GM12873 (cell line): ENCODE data around the gene ZKSCAN5.

Experiments
- TF ChIP-seq, protein P1 (sequence below): IDR thresholded peaks from 2 replicates; pipeline ENCODE4 v1.5.1; 2012; ENCODE audit warnings: low read depth, mild to moderate bottlenecking, moderate library complexity, low read length, control low read depth; ENCODE audit not compliant: insufficient read depth; ENCODE audit errors: missing control alignments

The ZKSCAN5 gene

DNA sequence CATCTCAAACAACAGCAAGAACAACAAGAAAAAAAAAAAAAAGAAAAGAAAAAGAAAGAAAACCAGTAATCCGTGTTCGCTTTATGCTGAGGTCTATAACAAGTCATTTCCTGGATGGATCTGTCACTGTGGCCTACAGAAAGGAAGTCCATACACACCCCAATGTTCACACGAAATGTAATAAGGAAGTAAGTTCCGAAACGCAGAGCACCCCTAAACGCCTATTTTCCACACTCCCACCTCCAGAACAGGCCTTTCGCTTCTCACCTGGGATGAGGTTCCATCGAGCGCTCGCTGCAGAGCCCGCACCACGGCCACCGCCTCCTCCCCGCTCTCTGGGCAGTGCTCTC, 5.1 kb upstream of the ZKSCAN5 start:
- TF ChIP-seq, protein P1, sequence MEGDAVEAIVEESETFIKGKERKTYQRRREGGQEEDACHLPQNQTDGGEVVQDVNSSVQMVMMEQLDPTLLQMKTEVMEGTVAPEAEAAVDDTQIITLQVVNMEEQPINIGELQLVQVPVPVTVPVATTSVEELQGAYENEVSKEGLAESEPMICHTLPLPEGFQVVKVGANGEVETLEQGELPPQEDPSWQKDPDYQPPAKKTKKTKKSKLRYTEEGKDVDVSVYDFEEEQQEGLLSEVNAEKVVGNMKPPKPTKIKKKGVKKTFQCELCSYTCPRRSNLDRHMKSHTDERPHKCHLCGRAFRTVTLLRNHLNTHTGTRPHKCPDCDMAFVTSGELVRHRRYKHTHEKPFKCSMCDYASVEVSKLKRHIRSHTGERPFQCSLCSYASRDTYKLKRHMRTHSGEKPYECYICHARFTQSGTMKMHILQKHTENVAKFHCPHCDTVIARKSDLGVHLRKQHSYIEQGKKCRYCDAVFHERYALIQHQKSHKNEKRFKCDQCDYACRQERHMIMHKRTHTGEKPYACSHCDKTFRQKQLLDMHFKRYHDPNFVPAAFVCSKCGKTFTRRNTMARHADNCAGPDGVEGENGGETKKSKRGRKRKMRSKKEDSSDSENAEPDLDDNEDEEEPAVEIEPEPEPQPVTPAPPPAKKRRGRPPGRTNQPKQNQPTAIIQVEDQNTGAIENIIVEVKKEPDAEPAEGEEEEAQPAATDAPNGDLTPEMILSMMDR: no peak

DNA sequence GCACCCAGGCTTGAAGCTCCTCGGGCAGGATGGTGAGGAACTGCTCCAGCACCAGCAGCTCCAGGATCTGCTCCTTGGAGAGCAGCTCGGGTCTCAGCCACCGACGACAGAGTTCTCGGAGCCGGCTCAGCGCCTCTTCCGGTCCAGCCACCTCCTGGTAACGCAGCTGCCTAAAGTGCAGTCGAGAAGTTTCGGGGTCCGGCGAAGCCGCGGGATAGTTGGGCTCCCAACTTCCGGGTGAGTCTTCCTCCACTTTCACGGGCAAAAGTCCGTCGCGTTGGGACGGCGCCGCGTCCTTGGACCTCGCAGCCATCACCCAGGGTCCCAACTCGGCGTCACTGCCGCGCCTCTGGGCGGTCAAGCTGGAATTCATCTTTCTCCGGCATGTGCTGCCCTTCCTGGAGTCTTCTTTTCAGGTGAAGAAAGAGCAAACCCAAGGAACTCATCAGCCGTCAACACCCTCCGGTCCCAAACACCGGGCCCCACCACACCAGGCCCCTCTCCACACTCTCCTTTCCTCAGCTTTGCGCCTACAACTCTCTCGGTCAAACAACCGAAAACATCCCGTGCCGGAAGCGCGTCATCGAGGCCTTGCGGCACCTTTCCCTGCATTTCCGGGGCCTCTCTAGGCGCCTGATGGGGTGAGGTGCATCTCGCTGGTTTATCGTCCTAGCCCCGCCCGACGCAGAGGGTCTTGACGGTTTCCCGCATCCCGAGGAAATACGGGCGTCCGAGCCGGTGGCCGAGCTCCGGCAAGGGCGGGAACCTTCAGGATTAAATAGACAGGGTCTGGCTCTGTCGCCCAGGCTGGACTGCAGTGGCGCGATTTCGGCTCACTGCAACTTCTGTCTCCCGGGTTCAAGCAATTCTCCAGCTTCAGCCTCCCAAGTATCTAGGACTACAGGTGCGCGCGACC, 4.5 kb upstream of the ZKSCAN5 start, which contains the start of gene ZNF394:
ZNF394 (minus strand) TSS at position 561 of the 916 bp plus-strand sequence; CDS start at position 373, 188 bp downstream.
- TF ChIP-seq, protein P1: peak; percentile 12

DNA sequence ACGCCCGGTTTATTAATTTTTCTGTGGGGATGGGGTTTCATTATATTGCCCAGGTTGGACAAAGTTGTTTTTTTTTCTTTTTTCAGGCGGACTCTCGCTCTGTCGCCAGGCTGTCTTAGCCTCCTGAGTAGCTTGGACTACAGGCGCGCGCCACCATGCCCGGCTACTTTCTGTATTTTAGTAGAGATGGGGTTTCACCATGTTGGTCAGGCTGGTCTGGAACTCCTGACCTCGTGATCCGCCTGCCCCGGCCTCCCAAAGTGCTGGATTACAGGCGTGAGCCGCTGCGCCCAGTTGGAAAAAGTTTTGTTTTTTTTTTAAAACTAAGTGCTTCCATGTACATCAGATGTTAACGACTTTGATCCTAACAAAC, 3.8 kb upstream of the ZKSCAN5 start:
- TF ChIP-seq, protein P1: no peak

DNA sequence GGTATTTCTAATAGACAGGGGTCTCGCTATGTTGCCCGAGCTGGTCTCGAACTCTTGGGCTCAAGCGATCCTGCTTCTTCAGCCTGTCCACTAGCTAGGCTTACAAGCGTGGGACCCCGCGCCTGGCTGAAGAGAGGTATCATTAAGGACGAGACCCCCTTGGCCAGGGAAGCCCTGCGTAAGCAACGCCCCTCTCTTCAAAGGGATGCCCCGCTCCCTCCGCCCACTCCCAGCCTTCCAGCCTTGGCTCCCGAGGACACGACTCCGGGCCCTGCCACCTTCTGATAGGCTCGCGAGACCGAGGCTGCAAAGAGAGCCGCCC, 220 bp upstream of the ZKSCAN5 start:
- TF ChIP-seq, protein P1: no peak

DNA sequence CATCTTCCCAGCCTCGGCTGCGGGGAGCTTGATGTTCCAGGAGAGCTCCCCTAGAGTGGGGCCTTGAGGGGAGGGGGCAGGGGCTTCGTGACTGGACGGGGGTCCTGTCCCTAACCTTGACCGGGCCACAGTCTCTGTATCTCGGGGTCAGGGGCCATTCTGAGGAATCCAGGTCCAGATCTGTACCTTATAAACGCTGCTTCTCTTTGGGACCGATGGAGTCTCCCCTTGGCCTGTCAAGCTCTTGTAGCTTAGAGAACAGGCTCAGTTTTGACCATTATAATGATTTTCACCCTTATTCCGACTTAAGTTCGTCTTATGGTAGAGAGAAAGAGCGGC, 831 bp downstream of the ZKSCAN5 start:
- TF ChIP-seq, protein P1: no peak

DNA sequence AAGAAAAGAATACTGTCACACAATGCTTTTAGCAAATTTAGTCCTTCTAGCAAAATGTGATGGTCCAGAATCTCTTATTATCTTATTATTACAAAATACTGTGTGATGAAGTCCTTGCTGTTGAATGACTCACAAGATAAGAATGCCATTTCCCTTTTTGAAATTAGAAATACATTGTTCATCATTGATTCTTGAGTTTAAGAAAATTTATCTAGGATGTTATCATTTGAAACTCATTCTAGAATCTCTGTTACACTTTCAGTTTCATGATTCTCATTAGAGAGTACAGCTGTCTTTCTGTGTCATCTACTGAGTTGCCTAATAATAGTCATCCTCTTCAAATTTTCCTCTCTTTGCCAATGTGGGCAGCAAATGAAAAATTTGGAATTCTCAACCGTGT, 9.6 kb downstream of the ZKSCAN5 start:
- TF ChIP-seq, protein P1: no peak

DNA sequence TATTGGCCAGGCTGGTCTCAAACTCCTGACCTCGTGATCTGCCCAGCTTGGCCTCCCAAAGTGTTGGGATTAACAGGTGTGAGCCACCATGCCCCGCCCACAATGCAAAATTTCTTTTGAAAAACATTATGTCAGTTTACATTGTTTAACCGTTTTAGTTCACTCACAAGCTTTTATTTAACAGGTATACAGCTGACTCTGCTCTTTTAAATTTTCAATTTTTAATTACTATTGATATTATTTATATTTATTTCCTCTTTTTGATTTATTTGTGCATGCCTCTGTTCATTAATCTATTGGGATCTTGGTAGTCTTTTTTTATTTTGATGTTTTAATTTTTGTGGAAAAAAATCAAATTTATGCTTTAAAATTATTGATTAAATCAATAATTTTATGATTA, 16.9 kb downstream of the ZKSCAN5 start:
- TF ChIP-seq, protein P1: no peak
